SIG-M5 (cell line): Measurements from ENCODE around the gene TRAPPC6A.

Source experiments
- DNase-seq: peaks from one replicate; lab custom pipeline; 2025; lab: John Stamatoyannopoulos, UW

TRAPPC6A gene

GRCh38 chr19:45147835-45148676 lies 30.0 kb downstream of the TRAPPC6A start:
- no peak for DNase-seq

GRCh38 chr19:45146741-45147205 lies 31.3 kb downstream of the TRAPPC6A start:
- no peak for DNase-seq

- no peak for DNase-seq
These were observed 31.8 kb downstream of the TRAPPC6A start for GRCh38 chr19:45146251-45146650.

- no peak for DNase-seq
These were observed 32.5 kb downstream of the TRAPPC6A start for GRCh38 chr19:45145270-45146189.

- DNase-seq, result no peak
These were observed 33.4 kb downstream of the TRAPPC6A start for GRCh38 chr19:45144431-45145269.

GRCh38 chr19:45142726-45143110 lies 35.3 kb downstream of the TRAPPC6A start:
- no peak for DNase-seq

- DNase-seq, result no peak
These were observed 35.9 kb downstream of the TRAPPC6A start for GRCh38 chr19:45142016-45142725.

GRCh38 chr19:45141203-45141900 lies 36.7 kb downstream of the TRAPPC6A start:
- no peak for DNase-seq

GRCh38 chr19:45140533-45140932 lies 37.5 kb downstream of the TRAPPC6A start:
- no peak for DNase-seq

GRCh38 chr19:45140144-45140503 lies 37.9 kb downstream of the TRAPPC6A start:
- DNase-seq, result no peak

- DNase-seq, result no peak
These were observed 38.5 kb downstream of the TRAPPC6A start for GRCh38 chr19:45139286-45140143.

GRCh38 chr19:45138303-45138751 lies 39.7 kb downstream of the TRAPPC6A start:
- DNase-seq, result no peak

GRCh38 chr19:45137179-45137761 lies 40.8 kb downstream of the TRAPPC6A start:
- no peak for DNase-seq

- no peak for DNase-seq
These were observed 41.4 kb downstream of the TRAPPC6A start for GRCh38 chr19:45136507-45137178.

GRCh38 chr19:45135176-45135885 lies 42.7 kb downstream of the TRAPPC6A start:
- no peak for DNase-seq

GRCh38 chr19:45133661-45134060 lies 44.4 kb downstream of the TRAPPC6A start:
- no peak for DNase-seq

GRCh38 chr19:45130888-45131615 lies 47.0 kb downstream of the TRAPPC6A start:
- no peak for DNase-seq
